Neural cell (in vitro differentiated cells): ENCODE results near the gene SPATA31D3. TPM values are rescaled to one million over a fixed set of nuclear protein-coding genes. Genes with fewer than 3 reads are reported as not detected.
"Not testable (repeated sequence)": the region's sequence is repeated elsewhere in the genome, so short reads cannot be mapped to it uniquely, and the experiment has no call there.

ENCODE experiments used
- H2AFZ ChIP-seq: fragments of 200-600, 300-800 bp; sonication (generic), shearing (Covaris generic); 2 replicates; pipeline ENCODE4 v1.6.0; 2014; ENCODE audit warnings: low read depth, mild to moderate bottlenecking, antibody characterized with exemption, low read length, moderate library complexity
- H3F3A ChIP-seq: fragments of 200-600 bp; shearing (Covaris generic); 2 replicates; pipeline ENCODE4 v1.6.1; 2016; ENCODE audit warnings: mild to moderate bottlenecking, moderate library complexity, mixed read lengths, antibody characterized with exemption, low read length; ENCODE audit not compliant: insufficient read depth, poor library complexity, severe bottlenecking
- H3K27ac ChIP-seq: fragments of 200-600, 300-800 bp; sonication (generic), shearing (Covaris generic); 2 replicates; pipeline ENCODE4 v1.5.1; 2014; ENCODE audit warnings: mild to moderate bottlenecking, low read length, moderate library complexity
- H3K27me3 ChIP-seq: fragments of 300-800, 200-600 bp; sonication (generic), shearing (Covaris generic); 2 replicates; pipeline ENCODE4 v1.6.0; 2014; ENCODE audit warnings: mild to moderate bottlenecking, low read depth, low read length, moderate library complexity; ENCODE audit not compliant: insufficient read depth
- H3K36me3 ChIP-seq: fragments of 300-800, 200-600 bp; sonication (generic), shearing (Covaris generic); 2 replicates; pipeline ENCODE4 v1.5.1; 2014; ENCODE audit warnings: mild to moderate bottlenecking, antibody characterized with exemption, low read length, moderate library complexity; ENCODE audit not compliant: insufficient read depth
- H3K4me2 ChIP-seq: fragments of 300-800, 200-600 bp; sonication (generic), shearing (Covaris generic); 2 replicates; pipeline ENCODE4 v1.6.0; 2014; ENCODE audit warnings: mild to moderate bottlenecking, low read length
- H3K4me3 ChIP-seq: fragments of 300-800, 200-600 bp; sonication (generic), shearing (Covaris generic); 2 replicates; pipeline ENCODE4 v1.5.1; 2014; ENCODE audit warnings: mild to moderate bottlenecking, low read length, moderate library complexity
- H3K79me2 ChIP-seq: fragments of 200-600 bp; shearing (Covaris generic); replicated peaks from 2 replicates; pipeline ENCODE4 v1.6.0; 2014; ENCODE audit warnings: mild to moderate bottlenecking, low read length, moderate library complexity; ENCODE audit not compliant: insufficient read depth
- H3K9ac ChIP-seq: fragments of 300-800, 200-600 bp; sonication (generic), shearing (Covaris generic); 2 replicates; pipeline ENCODE4 v1.6.1; 2016; ENCODE audit warnings: mild to moderate bottlenecking, low read length, mixed read lengths
- H3K9me2 ChIP-seq: fragments of 200-600 bp; shearing (Covaris generic); 2 replicates; pipeline ENCODE4 v1.6.1; 2016; ENCODE audit warnings: mild to moderate bottlenecking, low read length, mixed read lengths; ENCODE audit not compliant: insufficient read depth
- H3K9me3 ChIP-seq: fragments of 200-600, 300-800 bp; sonication (generic), shearing (Covaris generic); 2 replicates; pipeline ENCODE4 v1.6.1; 2016; ENCODE audit warnings: mild to moderate bottlenecking, mixed run types, low read length, moderate library complexity, mixed read lengths
- H4K20me1 ChIP-seq: fragments of 200-600 bp; shearing (Covaris generic); 2 replicates; pipeline ENCODE4 v1.6.1; 2016; ENCODE audit warnings: mild to moderate bottlenecking, mixed run types; ENCODE audit not compliant: insufficient read depth
- CTCF ChIP-seq: fragments of 450-650 bp; IDR thresholded peaks from 2 replicates; pipeline ENCODE4 v1.5.1; 2014; ENCODE audit warnings: antibody characterized with exemption, mild to moderate bottlenecking, moderate library complexity; ENCODE audit not compliant: poor library complexity, severe bottlenecking
- EP300 ChIP-seq: fragments of 450-650 bp; conservative IDR thresholded peaks from 2 replicates; pipeline ENCODE4 v1.6.1; 2014; ENCODE audit warnings: antibody characterized with exemption, mild to moderate bottlenecking, moderate library complexity; ENCODE audit not compliant: poor library complexity, severe bottlenecking
- EZH2 ChIP-seq: fragments of 200-600, 300-800 bp; shearing (Covaris generic), sonication (generic); IDR thresholded peaks from 2 replicates; pipeline ENCODE4 v1.6.1; 2014; ENCODE audit warnings: antibody characterized with exemption, low read length, borderline replicate concordance, mild to moderate bottlenecking; ENCODE audit not compliant: insufficient read depth, poor library complexity, severe bottlenecking
- MXI1 ChIP-seq: fragments of 450-650 bp; conservative IDR thresholded peaks from 2 replicates; pipeline ENCODE4 v1.6.1; 2014; ENCODE audit warnings: antibody characterized with exemption, mild to moderate bottlenecking; ENCODE audit not compliant: poor library complexity, severe bottlenecking
- POLR2AphosphoS5 ChIP-seq: IDR thresholded peaks from 2 replicates; pipeline ENCODE4 v1.6.1; 2012
- RAD21 ChIP-seq: fragments of 450-650 bp; conservative IDR thresholded peaks from 2 replicates; pipeline ENCODE4 v1.6.1; 2014; ENCODE audit warnings: antibody characterized with exemption, mild to moderate bottlenecking, moderate library complexity
- SMC3 ChIP-seq: fragments of 450-650 bp; conservative IDR thresholded peaks from 2 replicates; pipeline ENCODE4 v1.6.1; 2014; ENCODE audit warnings: antibody characterized with exemption, mild to moderate bottlenecking, moderate library complexity; ENCODE audit not compliant: poor library complexity
- TAF1 ChIP-seq: IDR thresholded peaks from 2 replicates; pipeline ENCODE4 v1.6.1; 2012; ENCODE audit warnings: low read depth
- polyA minus RNA-seq: library from RNA; depleted of rRNA, polyadenylated mRNA; stranded (reverse); fragments of >200 nt; gene quantifications from 2 replicates; pipeline ENCODE4 v1.2.3, GENCODE V29; 2014
- polyA plus RNA-seq: library from polyadenylated mRNA; depleted of rRNA; stranded (reverse); fragments of >200 nt; gene quantifications from 2 replicates; pipeline ENCODE4 v1.2.3, GENCODE V29; 2014
- TF ChIP-seq, protein P1 (sequence below): IDR thresholded peaks from 2 replicates; pipeline ENCODE4 v1.6.1; 2012; ENCODE audit warnings: borderline replicate concordance

The SPATA31D3 gene
- polyA plus RNA-seq (not detected in 2 replicates), polyA minus RNA-seq (not detected in 2 replicates)

GRCh38 chr9:81943393-81943792, at the start of gene SPATA31D3:
TSS of gene SPATA31D3 (plus strand) at chr9:81943500. CDS start at chr9:81943586, 86 bp downstream.
- H3K4me3 ChIP-seq, H3K9me2 ChIP-seq, H3K9me3 ChIP-seq, H3K27me3 ChIP-seq, H2AFZ ChIP-seq, H3K4me2 ChIP-seq, H3K36me3 ChIP-seq, H4K20me1 ChIP-seq, H3K79me2 ChIP-seq, H3K27ac ChIP-seq, H3K9ac ChIP-seq, H3F3A ChIP-seq: not testable (repeated sequence)

GRCh38 chr9:81893929-81894328, 49.4 kb upstream of the SPATA31D3 start:
- Histone ChIP-seq H3K9ac (no peak overlapping the region), H3K9me2 (no peaks in the 10 kb centered on the region), H3K4me2 (no peak overlapping the region), H3K27me3 (no peaks in the 10 kb centered on the region), H2AFZ (no peak overlapping the region), H3F3A (no peaks in the 10 kb centered on the region), H3K4me3 (no peak overlapping the region), H4K20me1 (no peaks in the 10 kb centered on the region), H3K36me3 (no peaks in the 10 kb centered on the region), H3K79me2 (no peaks in the 10 kb centered on the region), H3K27ac (no peak overlapping the region), H3K9me3 (no peaks in the 10 kb centered on the region)
- TF ChIP-seq POLR2AphosphoS5 (peak; percentile 57), EP300 (no peak), EZH2 (no peak)

- Histone ChIP-seq H4K20me1 (no peaks in the 10 kb centered on the region), H3K9me2 (no peaks in the 10 kb centered on the region), H3K27ac (no peak overlapping the region), H3K9ac (no peak overlapping the region), H3F3A (no peaks in the 10 kb centered on the region), H3K27me3 (no peaks in the 10 kb centered on the region), H3K4me3 (no peak overlapping the region), H3K79me2 (no peaks in the 10 kb centered on the region), H3K9me3 (no peaks in the 10 kb centered on the region), H2AFZ (no peak overlapping the region), H3K36me3 (no peaks in the 10 kb centered on the region), H3K4me2 (no peak overlapping the region)
- TF ChIP-seq MXI1: no peak
- TF ChIP-seq POLR2AphosphoS5: no peak
- TF ChIP-seq RAD21: no peak
- TF ChIP-seq EZH2: no peak
- TF ChIP-seq CTCF: no peak
- no peak for TF ChIP-seq EP300
- TF ChIP-seq SMC3: no peak
- TF ChIP-seq, protein P1, sequence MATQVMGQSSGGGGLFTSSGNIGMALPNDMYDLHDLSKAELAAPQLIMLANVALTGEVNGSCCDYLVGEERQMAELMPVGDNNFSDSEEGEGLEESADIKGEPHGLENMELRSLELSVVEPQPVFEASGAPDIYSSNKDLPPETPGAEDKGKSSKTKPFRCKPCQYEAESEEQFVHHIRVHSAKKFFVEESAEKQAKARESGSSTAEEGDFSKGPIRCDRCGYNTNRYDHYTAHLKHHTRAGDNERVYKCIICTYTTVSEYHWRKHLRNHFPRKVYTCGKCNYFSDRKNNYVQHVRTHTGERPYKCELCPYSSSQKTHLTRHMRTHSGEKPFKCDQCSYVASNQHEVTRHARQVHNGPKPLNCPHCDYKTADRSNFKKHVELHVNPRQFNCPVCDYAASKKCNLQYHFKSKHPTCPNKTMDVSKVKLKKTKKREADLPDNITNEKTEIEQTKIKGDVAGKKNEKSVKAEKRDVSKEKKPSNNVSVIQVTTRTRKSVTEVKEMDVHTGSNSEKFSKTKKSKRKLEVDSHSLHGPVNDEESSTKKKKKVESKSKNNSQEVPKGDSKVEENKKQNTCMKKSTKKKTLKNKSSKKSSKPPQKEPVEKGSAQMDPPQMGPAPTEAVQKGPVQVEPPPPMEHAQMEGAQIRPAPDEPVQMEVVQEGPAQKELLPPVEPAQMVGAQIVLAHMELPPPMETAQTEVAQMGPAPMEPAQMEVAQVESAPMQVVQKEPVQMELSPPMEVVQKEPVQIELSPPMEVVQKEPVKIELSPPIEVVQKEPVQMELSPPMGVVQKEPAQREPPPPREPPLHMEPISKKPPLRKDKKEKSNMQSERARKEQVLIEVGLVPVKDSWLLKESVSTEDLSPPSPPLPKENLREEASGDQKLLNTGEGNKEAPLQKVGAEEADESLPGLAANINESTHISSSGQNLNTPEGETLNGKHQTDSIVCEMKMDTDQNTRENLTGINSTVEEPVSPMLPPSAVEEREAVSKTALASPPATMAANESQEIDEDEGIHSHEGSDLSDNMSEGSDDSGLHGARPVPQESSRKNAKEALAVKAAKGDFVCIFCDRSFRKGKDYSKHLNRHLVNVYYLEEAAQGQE: no peak
- TF ChIP-seq TAF1: no peak
These were observed 48.4 kb upstream of the SPATA31D3 start for GRCh38 chr9:81894891-81895290.
